HG03175 (cell line): ENCODE data around the gene IPCEF1.
"Not testable (repeated sequence)": the region's sequence is repeated elsewhere in the genome, so short reads cannot be mapped to it uniquely, and the experiment has no call there.

Source experiments
- ATAC-seq: cut with Tn5 transposase; IDR thresholded peaks from one replicate; pipeline ENCODE4 v1.9.1; 2021; ENCODE audit warnings: mild to moderate bottlenecking, moderate library complexity; ENCODE audit not compliant: unreplicated experiment

Gene IPCEF1

DNA sequence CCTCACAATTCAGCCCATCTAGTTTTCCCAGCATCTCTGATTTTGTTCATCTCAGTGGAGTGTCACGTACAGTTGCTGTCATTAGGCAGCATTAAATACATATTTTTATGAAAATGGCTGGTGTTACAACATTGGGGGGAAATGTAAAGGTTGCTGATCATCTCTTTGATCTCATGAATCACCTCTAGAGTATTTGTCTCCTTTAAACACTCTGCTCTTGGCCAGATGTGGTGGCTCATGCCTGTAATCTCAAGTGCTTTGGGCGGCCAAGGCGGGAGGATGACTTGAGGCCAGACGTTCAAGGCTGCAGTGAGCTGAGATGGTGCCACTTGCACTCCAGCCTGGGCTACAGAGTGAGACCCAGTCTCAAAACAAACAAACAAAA lies 128.1 kb downstream of the IPCEF1 start:
- no peak for ATAC-seq

GRCh38 chr6:154227862-154228520 lies 128.6 kb downstream of the IPCEF1 start:
- no peak for ATAC-seq

DNA sequence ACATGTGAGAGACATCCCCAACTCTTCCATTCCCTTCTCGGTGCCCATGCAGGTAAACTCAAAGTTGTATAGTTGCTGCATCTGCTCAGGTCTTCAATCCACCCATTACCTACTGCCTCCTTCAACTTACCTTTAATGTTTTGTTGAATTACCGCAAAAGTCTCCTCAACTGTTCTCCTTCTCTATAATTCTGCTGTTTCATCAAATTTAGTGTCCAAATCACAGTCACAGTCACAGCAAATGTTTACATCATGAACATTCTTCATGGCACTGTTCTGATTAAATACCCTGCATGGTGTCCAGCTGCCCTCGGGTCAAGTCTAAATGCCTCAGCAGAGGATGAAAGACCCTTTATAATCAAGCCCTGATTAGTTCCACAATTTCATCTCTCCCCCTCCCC lies 130.1 kb downstream of the IPCEF1 start:
- no peak for ATAC-seq

- ATAC-seq: no peak
Observed at GRCh38 chr6:154223296-154223695, 133.3 kb downstream of the IPCEF1 start.

GRCh38 chr6:154222716-154223115 lies 133.9 kb downstream of the IPCEF1 start:
- no peak for ATAC-seq

- ATAC-seq: no peak
Observed at GRCh38 chr6:154219250-154219649, 137.4 kb downstream of the IPCEF1 start.

DNA sequence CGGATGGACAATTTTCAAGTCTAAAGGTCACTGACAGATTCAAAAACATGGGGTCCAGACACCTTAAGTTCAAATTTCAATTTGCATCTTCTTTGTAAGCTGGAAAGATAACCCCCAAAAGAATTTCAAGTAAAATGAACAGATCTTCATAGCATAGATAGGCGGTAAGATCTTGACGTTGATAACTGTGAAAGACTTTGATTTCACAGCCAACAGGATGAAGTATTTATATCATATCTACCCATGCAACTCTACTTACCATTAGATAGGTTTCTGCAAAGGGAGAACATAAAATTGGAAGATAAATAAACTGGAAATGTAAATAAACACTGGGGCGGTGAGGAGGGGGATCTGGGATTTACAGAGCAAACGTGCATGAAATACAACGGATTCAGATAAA lies 137.8 kb downstream of the IPCEF1 start:
- no peak for ATAC-seq

GRCh38 chr6:154218301-154218700 lies 138.3 kb downstream of the IPCEF1 start:
- no peak for ATAC-seq

DNA sequence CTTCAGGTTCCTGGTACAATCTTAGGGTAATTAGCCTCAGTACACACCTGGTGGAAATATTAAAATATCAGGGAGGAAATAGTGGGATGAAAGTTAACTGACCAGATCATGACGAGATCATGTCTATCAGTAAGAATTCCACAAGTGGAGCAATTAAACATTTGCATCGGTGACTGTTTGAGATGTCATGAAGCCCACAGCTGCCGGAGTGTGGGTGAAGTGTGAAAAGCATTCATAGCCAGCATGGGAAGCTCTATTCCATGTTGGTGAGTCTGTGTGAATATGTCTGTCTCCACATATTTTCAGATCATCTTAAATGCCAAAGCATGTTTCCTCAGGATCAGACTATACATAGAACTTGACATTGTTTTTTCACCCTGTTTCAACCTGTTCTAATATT lies 142.8 kb downstream of the IPCEF1 start:
- ATAC-seq: no peak

GRCh38 chr6:154210678-154211077 lies 145.9 kb downstream of the IPCEF1 start:
- ATAC-seq: no peak

- ATAC-seq: no peak
Observed at GRCh38 chr6:154209555-154209954, 147.0 kb downstream of the IPCEF1 start.

DNA sequence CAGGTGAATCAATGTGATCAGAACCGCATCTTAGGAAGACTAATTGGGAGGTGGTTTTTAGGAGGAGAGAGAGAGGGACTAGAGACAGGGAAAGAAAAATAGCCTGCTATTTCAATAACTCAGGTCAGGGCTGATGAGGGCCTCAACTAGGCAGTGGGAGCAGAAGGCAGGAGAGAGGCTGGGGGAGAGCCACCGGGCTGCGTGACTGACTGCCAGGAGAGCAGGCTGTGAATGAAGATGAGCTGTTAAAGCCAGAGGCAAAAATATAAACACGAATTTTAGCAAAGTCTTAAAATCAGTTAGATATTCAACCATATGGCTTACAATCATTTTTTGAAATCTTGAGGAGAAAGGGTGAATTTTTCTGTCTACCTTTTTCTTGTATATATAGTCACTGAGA lies 149.6 kb downstream of the IPCEF1 start:
- ATAC-seq: no peak

GRCh38 chr6:154206141-154206540 lies 150.5 kb downstream of the IPCEF1 start:
- no peak for ATAC-seq

DNA sequence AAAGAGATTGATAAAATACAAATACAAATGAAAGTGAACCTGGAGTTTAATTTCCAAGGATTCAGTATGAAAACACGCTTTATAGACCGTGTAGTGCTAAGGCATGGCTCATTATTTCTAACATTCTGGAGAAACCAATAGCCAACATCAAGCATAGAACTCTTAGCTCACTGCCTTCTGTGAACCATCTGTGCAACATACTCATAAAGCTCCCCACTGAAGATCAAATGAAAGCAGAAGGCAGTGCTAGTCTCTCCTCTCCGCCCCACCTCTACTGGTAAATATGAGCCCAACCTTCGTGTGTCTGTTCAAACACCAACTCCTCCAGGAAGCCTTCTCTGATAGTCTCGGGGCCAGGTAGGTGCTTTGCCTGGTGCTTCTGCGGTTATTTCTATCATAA lies 153.6 kb downstream of the IPCEF1 start:
- no peak for ATAC-seq

GRCh38 chr6:154202339-154202738 lies 154.3 kb downstream of the IPCEF1 start:
- no peak for ATAC-seq

DNA sequence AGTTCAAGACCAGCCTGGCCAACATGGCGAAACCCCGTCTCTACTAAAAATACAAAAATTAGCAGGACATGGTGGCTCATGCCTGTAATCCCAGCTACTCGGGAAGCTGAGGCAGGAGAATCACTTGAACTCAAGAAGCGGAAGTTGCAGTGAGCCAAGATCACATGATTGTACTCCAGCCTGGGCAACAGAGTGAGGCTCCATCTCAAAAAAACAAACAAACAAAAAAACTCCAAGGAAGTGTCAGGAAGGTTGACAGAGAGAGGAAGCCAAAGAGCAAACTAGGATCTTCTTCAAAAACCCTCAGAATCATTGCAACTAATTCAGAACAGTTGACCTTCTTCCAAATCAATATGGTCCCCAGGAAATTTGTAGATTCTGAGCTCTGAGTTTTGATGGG lies 154.9 kb downstream of the IPCEF1 start:
- ATAC-seq: not testable (repeated sequence)

- no peak for ATAC-seq
Observed at GRCh38 chr6:154197196-154197860, 159.3 kb downstream of the IPCEF1 start.

DNA sequence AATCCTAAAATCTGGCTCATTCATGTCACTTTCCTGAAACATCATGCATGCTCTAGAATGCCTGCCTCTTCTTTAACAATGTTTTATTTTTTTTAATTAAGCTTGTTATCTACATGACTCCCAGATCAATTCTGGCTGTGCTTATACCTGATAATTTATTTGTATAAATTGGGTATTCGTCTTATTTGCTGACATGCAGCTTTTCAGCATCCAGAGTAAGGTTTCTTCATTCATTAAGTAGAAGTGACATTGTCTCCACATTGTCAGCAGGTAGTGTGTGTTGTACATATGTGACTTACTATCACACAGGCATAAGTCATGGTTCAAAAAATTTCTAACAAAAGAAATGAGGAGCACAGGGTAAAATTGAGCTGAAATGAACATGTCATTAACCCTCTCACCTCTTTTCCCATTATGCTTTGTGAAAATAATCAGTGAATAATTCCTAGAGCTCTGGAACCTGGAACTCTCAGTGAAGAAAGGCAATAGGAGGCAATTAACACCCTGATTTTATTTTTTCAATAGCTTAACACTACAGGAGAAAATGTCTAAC lies 160.2 kb downstream of the IPCEF1 start:
- no peak for ATAC-seq

DNA sequence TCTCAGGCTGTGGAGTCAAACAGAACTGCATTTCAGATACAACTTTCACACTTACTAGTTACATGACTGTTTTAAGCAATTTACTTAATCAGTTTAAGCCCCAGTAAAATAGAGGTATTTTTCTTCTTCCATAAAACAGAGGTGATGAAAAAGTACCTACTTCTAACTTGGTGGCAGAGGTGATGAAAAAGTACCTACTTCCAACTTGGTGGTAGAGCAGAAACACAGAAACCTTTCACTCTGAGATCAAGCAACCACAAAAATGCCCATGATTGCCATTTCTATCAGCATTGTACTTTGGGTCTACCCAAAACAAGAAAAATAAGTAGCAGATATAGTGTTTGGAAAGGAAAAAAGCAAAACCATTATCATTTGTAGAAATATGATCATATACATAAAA lies 168.9 kb downstream of the IPCEF1 start:
- no peak for ATAC-seq

DNA sequence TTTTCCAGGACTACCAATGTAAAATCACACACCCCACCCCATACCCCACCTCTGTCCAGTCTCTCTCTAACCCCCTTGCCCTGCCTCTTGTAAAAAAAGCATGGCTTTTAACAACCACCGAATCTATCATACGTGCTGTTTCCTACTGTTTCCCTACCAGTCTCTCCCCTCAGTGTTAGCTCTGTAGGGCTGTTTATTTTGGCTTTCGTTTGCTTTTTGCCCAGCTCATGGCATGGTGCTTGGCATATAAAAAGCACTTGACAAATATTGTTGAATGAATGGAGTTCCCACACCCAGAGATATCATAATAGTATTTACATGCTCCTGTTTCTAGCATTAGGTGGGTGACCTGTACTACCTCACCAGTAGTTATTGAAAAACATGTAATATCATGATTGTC lies 169.4 kb downstream of the IPCEF1 start:
- no peak for ATAC-seq

- ATAC-seq: no peak
Observed at GRCh38 chr6:154179434-154179833, 177.2 kb downstream of the IPCEF1 start.

GRCh38 chr6:154172393-154172792 lies 184.2 kb downstream of the IPCEF1 start:
- ATAC-seq: not testable (repeated sequence)

- no peak for ATAC-seq
Observed at GRCh38 chr6:154170106-154170505, 186.5 kb downstream of the IPCEF1 start.
